ENCODE results near the gene TMEM132D. TPM values are rescaled to one million over a fixed set of nuclear protein-coding genes. Genes with fewer than 3 reads are reported as not detected.
A peak's percentile ranks its signal among the peaks of the same experiment; 100 is the strongest.

Gene TMEM132D
- total and polyA plus RNA-seq, 2 of the 8 experiments (the other 6 are each of a cell fraction or from before 2014, with no cell fraction given): 3.5 to 10.1 TPM

DNA sequence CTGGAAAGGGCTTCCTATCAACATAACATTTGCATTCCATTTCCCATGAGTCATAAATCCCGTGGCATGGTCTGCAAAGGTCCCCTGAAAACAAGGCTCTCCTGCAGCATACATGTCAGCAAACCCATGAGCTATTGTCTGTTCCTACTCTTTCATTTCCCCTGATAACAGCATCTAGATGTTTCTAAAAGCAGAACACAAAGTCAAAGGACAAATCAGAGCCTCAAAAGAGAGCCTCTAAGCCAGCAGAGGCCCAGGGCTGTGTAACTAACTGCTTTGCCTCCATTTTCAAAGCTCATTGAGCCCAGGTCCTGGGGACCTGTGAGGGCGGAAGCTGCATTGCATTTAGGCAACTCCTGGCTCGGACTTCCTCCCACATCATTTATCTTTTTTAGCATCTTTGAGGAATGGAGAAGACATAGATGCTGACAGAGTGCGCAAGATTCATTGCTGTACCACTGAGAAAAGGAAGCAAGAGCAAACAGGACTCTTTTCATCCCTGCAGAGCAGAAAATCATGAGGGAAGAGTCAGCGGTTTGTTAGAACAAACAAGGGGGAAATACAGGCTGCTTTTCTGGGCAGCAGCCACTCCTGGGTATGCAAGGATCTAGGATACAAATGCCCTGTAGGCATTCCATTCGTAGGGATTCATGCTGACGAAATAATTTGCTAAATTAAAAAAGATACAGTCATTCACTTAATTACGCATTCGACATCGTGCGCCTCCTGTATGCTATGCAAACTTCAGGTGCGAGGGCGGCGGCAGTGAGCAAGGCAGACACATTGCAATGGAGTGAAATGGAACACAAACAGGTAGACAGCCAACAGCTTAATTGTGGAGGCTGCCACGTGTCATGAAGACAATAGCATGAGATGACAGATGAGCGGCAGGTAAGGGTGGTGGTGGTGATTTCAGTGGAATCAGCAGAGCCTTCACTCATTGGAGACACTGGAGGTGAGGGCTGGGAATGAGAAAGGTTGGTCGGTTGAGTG is 131.0 kb downstream of the TMEM132D start (continued):
- TF ChIP-seq, protein P1, sequence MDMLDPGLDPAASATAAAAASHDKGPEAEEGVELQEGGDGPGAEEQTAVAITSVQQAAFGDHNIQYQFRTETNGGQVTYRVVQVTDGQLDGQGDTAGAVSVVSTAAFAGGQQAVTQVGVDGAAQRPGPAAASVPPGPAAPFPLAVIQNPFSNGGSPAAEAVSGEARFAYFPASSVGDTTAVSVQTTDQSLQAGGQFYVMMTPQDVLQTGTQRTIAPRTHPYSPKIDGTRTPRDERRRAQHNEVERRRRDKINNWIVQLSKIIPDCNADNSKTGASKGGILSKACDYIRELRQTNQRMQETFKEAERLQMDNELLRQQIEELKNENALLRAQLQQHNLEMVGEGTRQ (IDR thresholded peaks at IDR 0.05; ENCODE audit: low read length): no peak
- TF ChIP-seq MAFK (IDR thresholded peaks at IDR 0.05; ENCODE audit: low read depth, low read length) (peak; percentile 13; the same call in 1 of the 2 replicates), BACH1 (IDR thresholded peaks at IDR 0.05; ENCODE audit: low read length) (no peak), KDM1A (IDR thresholded peaks at IDR 0.05; ENCODE audit: borderline replicate concordance, low read length) (no peak), EP300 (IDR thresholded peaks at IDR 0.05; ENCODE audit: borderline replicate concordance in 1 of 2, low read depth in 2 of 2, low read length in 2 of 2) (no peak), YY1 (IDR thresholded peaks at IDR 0.05; ENCODE audit: low read depth, low read length) (no peak), EGR1 (IDR thresholded peaks at IDR 0.05; ENCODE audit: borderline replicate concordance, low read depth, low read length) (no peak), KDM5A (IDR thresholded peaks at IDR 0.05; ENCODE audit: low read length) (no peak), KDM4A (IDR thresholded peaks at IDR 0.05; ENCODE audit: low read depth, low read length, severe bottlenecking) (no peak), BRCA1 (IDR thresholded peaks at IDR 0.05; ENCODE audit: low read depth, low read length) (no peak), RNF2 (IDR thresholded peaks at IDR 0.05; ENCODE audit: borderline replicate concordance, low read depth, low read length, missing control alignments, poor library complexity, severe bottlenecking) (no peak), CHD1 (IDR thresholded peaks at IDR 0.05; ENCODE audit: low read depth, low read length) (no peak), POLR2A (IDR thresholded peaks at IDR 0.05; ENCODE audit: control extremely low read depth in 1 of 2, low read depth in 2 of 2, low read length in 2 of 2) (no peak; a peak in 1 of 3 replicates), SAP30 (IDR thresholded peaks at IDR 0.05; ENCODE audit: insufficient read depth, insufficient replicate concordance, low read length) (no peak), RAD21 (IDR thresholded peaks at IDR 0.05 in 1 of 2, conservative IDR thresholded peaks at IDR 0.05 in 1 of 2; ENCODE audit: low read depth in 2 of 2, low read length in 2 of 2) (no peak), CHD2 (IDR thresholded peaks at IDR 0.05; ENCODE audit: low read length) (no peak)
- TF ChIP-seq, protein P2, sequence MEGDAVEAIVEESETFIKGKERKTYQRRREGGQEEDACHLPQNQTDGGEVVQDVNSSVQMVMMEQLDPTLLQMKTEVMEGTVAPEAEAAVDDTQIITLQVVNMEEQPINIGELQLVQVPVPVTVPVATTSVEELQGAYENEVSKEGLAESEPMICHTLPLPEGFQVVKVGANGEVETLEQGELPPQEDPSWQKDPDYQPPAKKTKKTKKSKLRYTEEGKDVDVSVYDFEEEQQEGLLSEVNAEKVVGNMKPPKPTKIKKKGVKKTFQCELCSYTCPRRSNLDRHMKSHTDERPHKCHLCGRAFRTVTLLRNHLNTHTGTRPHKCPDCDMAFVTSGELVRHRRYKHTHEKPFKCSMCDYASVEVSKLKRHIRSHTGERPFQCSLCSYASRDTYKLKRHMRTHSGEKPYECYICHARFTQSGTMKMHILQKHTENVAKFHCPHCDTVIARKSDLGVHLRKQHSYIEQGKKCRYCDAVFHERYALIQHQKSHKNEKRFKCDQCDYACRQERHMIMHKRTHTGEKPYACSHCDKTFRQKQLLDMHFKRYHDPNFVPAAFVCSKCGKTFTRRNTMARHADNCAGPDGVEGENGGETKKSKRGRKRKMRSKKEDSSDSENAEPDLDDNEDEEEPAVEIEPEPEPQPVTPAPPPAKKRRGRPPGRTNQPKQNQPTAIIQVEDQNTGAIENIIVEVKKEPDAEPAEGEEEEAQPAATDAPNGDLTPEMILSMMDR (IDR thresholded peaks at IDR 0.05; ENCODE audit: control extremely low read depth in 1 of 3, insufficient read depth in 1 of 3, low read depth in 1 of 3, low read length in 3 of 3): peak in 2 of 3 experiments; percentile 1 to 13; a peak in 2 of 4 replicates
- TF ChIP-seq, protein P3, sequence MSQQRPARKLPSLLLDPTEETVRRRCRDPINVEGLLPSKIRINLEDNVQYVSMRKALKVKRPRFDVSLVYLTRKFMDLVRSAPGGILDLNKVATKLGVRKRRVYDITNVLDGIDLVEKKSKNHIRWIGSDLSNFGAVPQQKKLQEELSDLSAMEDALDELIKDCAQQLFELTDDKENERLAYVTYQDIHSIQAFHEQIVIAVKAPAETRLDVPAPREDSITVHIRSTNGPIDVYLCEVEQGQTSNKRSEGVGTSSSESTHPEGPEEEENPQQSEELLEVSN (IDR thresholded peaks at IDR 0.05): 0 out of 2 replicates have a peak, but pooled peaks have one; percentile 9

All from H1 (cell line).